IMR-90 (cell line): ENCODE measurements around the gene SERP2. TPM values are rescaled to one million over a fixed set of nuclear protein-coding genes. Genes with fewer than 3 reads are reported as not detected.

Experiments
- ATAC-seq: fragments of 200-7000 bp; cut with Tn5 transposase; 2 replicates; pipeline ENCODE4 v1.9.1; 2020; ENCODE audit warnings: low read depth, mild to moderate bottlenecking, moderate library complexity
- BruUV-seq: library from RNA; stranded (reverse); fragments of 400-500 nt; replicated peaks from 2 replicates; lab custom pipeline; 2021; lab: Mats Ljungman, UMichigan
- CTCF ChIA-PET: fragments of 300-600 bp; formaldehyde crosslinking; extraction: SDS; loops from one replicate; lab custom pipeline; 2021; ENCODE audit warnings: antibody characterized with exemption; lab: Yijun Ruan, JAX
- POLR2A ChIA-PET: fragments of 300-600 bp; sonication (Branson Sonifier 250); formaldehyde crosslinking; loops from one replicate; lab custom pipeline; 2022; ENCODE audit warnings: antibody characterized with exemption; ENCODE audit not compliant: unreplicated experiment; lab: Charles Lee
- DNase-seq: peaks from one replicate; pipeline ENCODE4 v3.0.0; 2013
- H2AFZ ChIP-seq: replicated peaks from 2 replicates; pipeline ENCODE3; 2013; ENCODE audit warnings: low read length, mild to moderate bottlenecking; ENCODE audit not compliant: poor library complexity
- H2AK5ac ChIP-seq: 2 replicates; pipeline ENCODE4 v1.6.1; 2013; ENCODE audit warnings: low read depth, low read length, inconsistent platforms
- H2AK9ac ChIP-seq: replicated peaks from 2 replicates; pipeline ENCODE3; 2013; ENCODE audit warnings: mild to moderate bottlenecking, low read depth, low read length, moderate library complexity; ENCODE audit not compliant: poor library complexity
- H2BK120ac ChIP-seq: 2 replicates; pipeline ENCODE4 v1.6.1; 2013; ENCODE audit warnings: low read depth, low read length, inconsistent platforms
- H2BK15ac ChIP-seq: 3 replicates; pipeline ENCODE4 v1.6.1; 2013; ENCODE audit warnings: low read depth, low read length, inconsistent platforms
- H2BK20ac ChIP-seq: 2 replicates; pipeline ENCODE4 v1.6.1; 2013; ENCODE audit warnings: low read depth, mild to moderate bottlenecking, inconsistent platforms, low read length, moderate library complexity
- H2BK5ac ChIP-seq: 2 replicates; pipeline ENCODE4 v1.6.1; 2013; ENCODE audit warnings: mild to moderate bottlenecking, low read depth, low read length, inconsistent platforms; ENCODE audit not compliant: poor library complexity, severe bottlenecking
- H3K14ac ChIP-seq: replicated peaks from 2 replicates; pipeline ENCODE4 v1.6.1; 2013; ENCODE audit warnings: low read depth, low read length, inconsistent platforms
- H3K18ac ChIP-seq: 2 replicates; pipeline ENCODE4 v1.6.1; 2013; ENCODE audit warnings: low read depth, low read length, control low read depth
- H3K23ac ChIP-seq: 2 replicates; pipeline ENCODE4 v1.6.1; 2013; ENCODE audit warnings: low read depth, low read length, inconsistent platforms
- H3K27ac ChIP-seq: 2 replicates; pipeline ENCODE4 v1.5.1; 2013; ENCODE audit warnings: mild to moderate bottlenecking, control low read depth, low read length; ENCODE audit not compliant: insufficient read depth
- H3K27me3 ChIP-seq: 2 replicates; pipeline ENCODE4 v1.6.1; 2013; ENCODE audit warnings: low read length; ENCODE audit not compliant: control insufficient read depth, insufficient read depth
- H3K36me3 ChIP-seq: 2 replicates; pipeline ENCODE4 v1.6.1; 2013; ENCODE audit warnings: low read length, mixed read lengths; ENCODE audit not compliant: control insufficient read depth, insufficient read depth
- H3K4ac ChIP-seq: 2 replicates; pipeline ENCODE4 v1.6.1; 2013; ENCODE audit warnings: low read depth, low read length, inconsistent platforms
- H3K4me1 ChIP-seq: 2 replicates; pipeline ENCODE4 v1.6.1; 2013; ENCODE audit warnings: low read length, mixed read lengths; ENCODE audit not compliant: control insufficient read depth, insufficient read depth
- H3K4me2 ChIP-seq: 2 replicates; pipeline ENCODE4 v1.6.1; 2013; ENCODE audit warnings: low read depth, mild to moderate bottlenecking, control low read depth, low read length, moderate library complexity
- H3K4me3 ChIP-seq: 2 replicates; pipeline ENCODE4 v1.5.1; 2013; ENCODE audit warnings: low read depth, mild to moderate bottlenecking, control low read depth, low read length, moderate library complexity; ENCODE audit not compliant: insufficient read depth
- H3K56ac ChIP-seq: 2 replicates; pipeline ENCODE4 v1.6.1; 2013; ENCODE audit warnings: low read length, inconsistent platforms; ENCODE audit not compliant: insufficient read depth; ENCODE audit errors: extremely low read depth
- H3K79me1 ChIP-seq, 2 experiments: 2 replicates each; pipeline ENCODE4 v1.6.1; 2013; ENCODE audit warnings: low read length in 2 of 2, inconsistent platforms in 1 of 2, low read depth in 1 of 2
- H3K9ac ChIP-seq: 2 replicates; pipeline ENCODE4 v1.6.1; 2013; ENCODE audit warnings: low read depth, low read length, control low read depth
- H3K9me1 ChIP-seq: 2 replicates; pipeline ENCODE4 v1.6.1; 2013; ENCODE audit warnings: low read length, inconsistent platforms; ENCODE audit not compliant: insufficient read depth
- H3K9me3 ChIP-seq: 2 replicates; pipeline ENCODE4 v1.6.1; 2013; ENCODE audit warnings: low read length; ENCODE audit not compliant: control insufficient read depth, insufficient read depth
- H4K20me1 ChIP-seq: 2 replicates; pipeline ENCODE4 v1.6.1; 2013; ENCODE audit warnings: low read length, inconsistent platforms; ENCODE audit not compliant: insufficient read depth
- H4K5ac ChIP-seq: 2 replicates; pipeline ENCODE4 v1.6.1; 2013; ENCODE audit warnings: mild to moderate bottlenecking, low read depth, low read length, control low read depth
- H4K8ac ChIP-seq, 2 experiments: 2 replicates each; pipeline ENCODE4 v1.6.1; 2013; ENCODE audit warnings: low read depth in 2 of 2, low read length in 2 of 2, control low read depth in 1 of 2, inconsistent platforms in 1 of 2
- H4K91ac ChIP-seq: 2 replicates; pipeline ENCODE4 v1.6.1; 2013; ENCODE audit warnings: low read depth, low read length, inconsistent platforms; ENCODE audit not compliant: insufficient read depth
- CHD1 ChIP-seq: IDR thresholded peaks from 2 replicates; pipeline ENCODE4 v1.6.1; 2012; ENCODE audit warnings: low read depth, low read length, improper control_type of control experiment
- MAFK ChIP-seq: IDR thresholded peaks from 2 replicates; pipeline ENCODE4 v1.6.1; 2012; ENCODE audit warnings: low read depth, low read length, improper control_type of control experiment
- MAZ ChIP-seq: IDR thresholded peaks from 2 replicates; pipeline ENCODE4 v1.6.1; 2012; ENCODE audit warnings: low read depth, mild to moderate bottlenecking, low read length, improper control_type of control experiment, moderate library complexity, borderline replicate concordance
- POLR2A ChIP-seq: IDR thresholded peaks from 2 replicates; pipeline ENCODE4 v1.6.1; 2012; ENCODE audit warnings: mild to moderate bottlenecking, low read depth, low read length
- RFX5 ChIP-seq: IDR thresholded peaks from 2 replicates; pipeline ENCODE4 v1.8.0; 2012; ENCODE audit warnings: low read depth, mild to moderate bottlenecking, low read length, moderate library complexity
- WGBS, 2 experiments: methylation state at CpG; one replicate each; pipeline versions ENCODE4 v1.1.5 to v1.1.7; 2013; ENCODE audit warnings: missing lambda C conversion rate in 2 of 2; ENCODE audit not compliant: insufficient read length in 1 of 2; ENCODE audit errors: extremely low coverage in 2 of 2; 5-methylcytosine and 5-hydroxymethylcytosine counted together
- dilution Hi-C: fragments of 300-500 bp; cut with HindIII; formaldehyde crosslinking; loops from one replicate; pipeline ENCODE4 v1.14.3; 2018; ENCODE audit warnings: low sequenced_read_pairs; ENCODE audit not compliant: unreplicated experiment
- in situ Hi-C: fragments of 300-500 bp; cut with MboI; formaldehyde crosslinking; loops from 3 replicates; pipeline ENCODE4 v1.14.3; 2019; ENCODE audit warnings: low sequenced_read_pairs, inconsistent platforms, mixed read lengths
- intact Hi-C: fragments of 100-400 bp; cut with micrococcal nuclease; formaldehyde crosslinking; loops from 2 replicates; pipeline ENCODE4 v1.10.0; 2022
- polyA plus RNA-seq, 3 experiments: library from polyadenylated mRNA; depleted of rRNA; stranded (reverse); fragments of >200 nt; gene quantifications; 2 replicates each; pipeline ENCODE4 v1.2.3, GENCODE V29; 2012; ENCODE audit warnings: low replicate concordance in 1 of 3
- total RNA-seq: library from RNA; depleted of rRNA; stranded (reverse); fragments of >200 nt; gene quantifications from 2 replicates; pipeline ENCODE4 v1.2.3, GENCODE V29; 2012

The SERP2 gene
- total and polyA plus RNA-seq, 2 of the 4 experiments (the other 2 are of a cell fraction), result 0.54 to 1.4 TPM

DNA sequence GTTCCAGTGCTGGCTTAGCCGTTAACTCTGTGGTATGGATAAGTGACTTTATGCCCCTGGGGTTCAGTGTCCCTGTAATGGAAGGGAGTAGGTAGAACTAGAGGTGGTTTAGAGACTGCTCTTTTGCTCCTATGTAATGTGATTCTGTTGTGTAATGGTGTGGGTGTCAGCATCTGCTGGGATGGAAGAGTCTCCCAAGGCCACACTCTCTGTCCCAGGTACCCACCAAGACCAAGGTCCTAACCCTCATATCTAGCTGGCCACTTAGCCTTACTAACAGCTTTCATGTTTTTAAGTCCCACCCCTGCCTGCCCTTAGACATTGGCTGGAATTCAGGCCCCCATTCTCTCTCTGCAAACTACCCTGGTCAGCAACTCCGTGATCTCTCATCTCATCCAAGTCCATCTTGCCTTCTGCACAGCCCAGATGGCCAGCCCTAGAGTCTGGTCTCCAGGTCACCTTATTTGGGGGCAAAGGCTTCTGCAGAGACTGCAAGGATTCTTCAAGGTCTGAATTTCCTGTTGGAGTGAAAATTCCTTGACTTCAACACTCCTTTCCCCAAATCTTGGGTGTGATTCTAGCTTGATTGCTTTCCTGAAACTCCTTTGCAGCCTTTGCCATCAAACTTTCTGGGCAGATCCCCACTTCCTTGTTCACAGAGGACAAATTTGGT, 48.4 kb downstream of the SERP2 start:
- intact Hi-C loops, result no loop called here
- H3K79me1 ChIP-seq, result no peaks in the 10 kb centered on the region
- no peak overlapping the region for H3K4ac ChIP-seq
- no peak overlapping the region for H2BK15ac ChIP-seq
- no peak overlapping the region for H3K9ac ChIP-seq
- POLR2A ChIA-PET, result interaction anchor here (0.7 kb wide), 1 partner anchor 251 kb away, joined by 5 read pairs; no protein-coding TSS in a partner anchor
- H2BK20ac ChIP-seq, result no peak overlapping the region
- no TSS peak for BruUV-seq
- H3K9me1 ChIP-seq, result no peaks in the 10 kb centered on the region
- H4K91ac ChIP-seq, result no peak overlapping the region
- H3K23ac ChIP-seq, result no peak overlapping the region
- H3K14ac ChIP-seq, result no peak overlapping the region
- no peak overlapping the region for H3K56ac ChIP-seq
- no peak overlapping the region for H2BK120ac ChIP-seq
- in situ Hi-C loops, result no loop called here
- no peak overlapping the region for H3K4me3 ChIP-seq
- no peak overlapping the region for H3K18ac ChIP-seq
- no peaks in the 10 kb centered on the region for H4K20me1 ChIP-seq
- no CpG with 5 or more reads among the region's 2 CpGs for WGBS, 2 experiments
- dilution Hi-C loops, result no loop called here
- H4K8ac ChIP-seq, result no peak overlapping the region
- TF ChIP-seq RFX5 (no peak), CHD1 (no peak), POLR2A (no peak), MAFK (no peak), MAZ (no peak)
- H3K27ac ChIP-seq, result no peak overlapping the region
- H3K4me2 ChIP-seq, result no peak overlapping the region
- no peak for DNase-seq
- no peak overlapping the region for H2AFZ ChIP-seq
- peaks cover 9% of the 10 kb centered on the region; the same call in 1 of the 2 replicates for H3K27me3 ChIP-seq
- no peak overlapping the region for H2AK5ac ChIP-seq
- no peaks in the 10 kb centered on the region for H3K9me3 ChIP-seq
- ATAC-seq, result no peak
- no peak overlapping the region for H4K5ac ChIP-seq
- no peak overlapping the region for H2AK9ac ChIP-seq
- H3K36me3 ChIP-seq, result no peaks in the 10 kb centered on the region
- CTCF ChIA-PET, result no interaction called here
- H2BK5ac ChIP-seq, result no peak overlapping the region
- H3K4me1 ChIP-seq, result no peaks in the 10 kb centered on the region
